SH-SY5Y (cell line): ENCODE measurements around the gene ZNF513.

Source experiments
- GATA2 ChIP-seq: IDR thresholded peaks from 2 replicates; pipeline ENCODE4 v1.6.1; 2011; ENCODE audit warnings: mild to moderate bottlenecking, low read depth, low read length
- GATA3 ChIP-seq: IDR thresholded peaks from 2 replicates; pipeline ENCODE4 v1.6.1; 2011; ENCODE audit warnings: low read depth, mild to moderate bottlenecking, low read length, moderate library complexity

DNA sequence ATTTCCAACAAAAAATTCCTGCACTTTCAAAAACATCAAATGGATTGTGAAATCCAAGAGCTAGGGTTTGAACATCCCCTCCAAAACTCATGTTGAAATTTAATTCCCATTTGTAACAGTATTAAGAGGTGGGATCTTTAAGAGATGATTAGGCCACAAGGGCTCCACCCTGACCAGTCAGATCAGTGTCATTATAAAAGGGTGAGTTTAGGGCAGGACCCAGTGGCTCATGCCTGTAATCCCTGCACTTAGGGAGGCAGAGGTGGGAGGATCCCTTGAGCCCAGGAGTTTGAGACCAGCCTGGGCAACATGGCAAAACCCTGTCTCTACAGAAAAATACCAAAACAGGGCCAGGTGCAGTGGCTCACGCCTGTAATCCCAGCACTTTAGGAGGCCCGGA is 32.9 kb downstream of the ZNF513 start:
- TF ChIP-seq GATA2 (no peak), GATA3 (no peak)
